Measurements from ENCODE around the gene GFI1B.

- no peak for TF ChIP-seq CTCF (conservative IDR thresholded peaks at IDR 0.05; ENCODE audit: low read length)
- no peak for TF ChIP-seq EZH2phosphoT487 (IDR thresholded peaks at IDR 0.05; ENCODE audit: borderline replicate concordance)
Observed at GRCh38 chr9:133035669-133036068, 57.2 kb downstream of the GFI1B start.

Data from Loucy (cell line).